ENCODE data around the gene CCDC92. TPM values are rescaled to one million over a fixed set of nuclear protein-coding genes. Genes with fewer than 3 reads are reported as not detected.

The CCDC92 gene
- total and polyA plus RNA-seq, 2 of the 13 experiments (the other 11 are each of a cell fraction or from before 2014, with no cell fraction given), result 5.4 to 14.7 TPM

DNA sequence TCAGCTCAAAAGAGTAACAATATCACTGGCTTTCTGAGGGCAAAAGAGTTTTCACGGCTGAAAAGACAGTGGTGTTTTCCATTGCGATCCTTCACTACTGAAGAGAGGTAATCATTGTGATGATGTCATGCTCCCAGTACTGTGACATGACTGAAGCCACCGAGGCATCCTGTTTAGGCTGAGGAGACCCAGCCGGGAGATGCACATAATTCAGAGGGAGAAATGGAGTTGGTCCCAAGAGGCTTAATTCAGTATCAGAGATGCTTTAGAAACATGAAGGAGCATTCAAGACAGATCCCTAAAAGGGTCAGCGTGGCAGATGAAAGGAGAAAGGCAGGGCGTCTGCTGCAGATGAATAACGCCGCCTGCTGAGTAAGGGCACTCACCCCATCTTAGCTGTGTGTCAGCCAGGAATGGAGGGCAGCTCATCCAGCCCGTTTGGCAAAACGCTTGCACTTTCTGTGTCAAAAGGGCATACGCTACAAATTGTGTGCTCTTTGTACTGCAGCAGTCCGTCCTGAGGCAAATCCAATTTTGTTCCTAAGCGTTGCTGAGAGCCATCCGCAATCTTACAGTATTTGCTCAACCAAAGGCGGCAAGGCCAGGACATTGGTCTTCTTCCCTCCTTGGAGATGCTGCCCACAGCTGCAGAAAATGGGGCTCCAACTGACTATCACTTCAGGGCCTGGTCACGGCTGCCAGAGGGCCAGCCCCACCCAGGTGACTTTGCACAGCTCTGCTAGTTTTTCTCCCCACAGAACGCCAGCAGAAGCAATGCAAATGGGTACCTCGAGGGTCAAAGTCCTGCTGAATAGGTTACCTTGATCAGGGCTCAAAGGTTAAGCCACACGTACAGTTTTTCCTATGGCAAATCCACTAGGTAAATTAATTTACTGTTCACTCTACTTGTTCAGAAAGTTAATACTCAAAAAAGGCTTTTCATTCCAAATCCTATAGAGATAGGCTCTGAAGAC, 23.5 kb downstream of the CCDC92 start (continued):
- TF ChIP-seq MED1 (CRISPR knock-in tag; IDR thresholded peaks at IDR 0.05) (0 out of 2 replicates have a peak, but pooled peaks have one; percentile 19), SMAD1 (CRISPR knock-in tag; IDR thresholded peaks at IDR 0.05; ENCODE audit: borderline replicate concordance, low read depth) (no peak), FOXJ3 (CRISPR knock-in tag; IDR thresholded peaks at IDR 0.05; ENCODE audit: borderline replicate concordance) (no peak), STAG1 (CRISPR knock-in tag; IDR thresholded peaks at IDR 0.05) (peak; percentile 22; the same call in 1 of the 2 replicates), ZNF160 (CRISPR knock-in tag; IDR thresholded peaks at IDR 0.05) (0 out of 2 replicates have a peak, but pooled peaks have one; percentile 35), FOSL2 (CRISPR knock-in tag; IDR thresholded peaks at IDR 0.05) (no peak), ZNF207 (IDR thresholded peaks at IDR 0.05; ENCODE audit: borderline replicate concordance) (no peak), RARA (CRISPR knock-in tag; IDR thresholded peaks at IDR 0.05) (no peak), MIXL1 (CRISPR knock-in tag; IDR thresholded peaks at IDR 0.05) (peak; percentile 51; the same call in 1 of the 2 replicates), ZNF546 (CRISPR knock-in tag; conservative IDR thresholded peaks at IDR 0.05) (no peak), ESRRA (CRISPR knock-in tag; IDR thresholded peaks at IDR 0.05; ENCODE audit: low read depth) (peak; percentile 93), ZNF878 (CRISPR knock-in tag; IDR thresholded peaks at IDR 0.05) (no peak), TOPORS (CRISPR knock-in tag; IDR thresholded peaks at IDR 0.05) (no peak), FOXA3 (CRISPR knock-in tag; IDR thresholded peaks at IDR 0.05) (no peak), ZFYVE20 (CRISPR knock-in tag; IDR thresholded peaks at IDR 0.05; ENCODE audit: borderline replicate concordance, low read depth) (no peak), PHF21A (CRISPR knock-in tag; IDR thresholded peaks at IDR 0.05) (peak; percentile 63; the same call in 1 of the 2 replicates), NFKBIZ (CRISPR knock-in tag; IDR thresholded peaks at IDR 0.05) (no peak), NR2F6 (IDR thresholded peaks at IDR 0.05) (peak; percentile 56; the same call in 1 of the 2 replicates), NR2F6 (CRISPR knock-in tag; IDR thresholded peaks at IDR 0.05) (peak; percentile 42; the same call in 1 of the 2 replicates), YEATS2 (CRISPR knock-in tag; IDR thresholded peaks at IDR 0.05; ENCODE audit: borderline replicate concordance) (no peak), KDM2A (CRISPR knock-in tag; IDR thresholded peaks at IDR 0.05; ENCODE audit: borderline replicate concordance, low read depth) (peak; percentile 30; the same call in 1 of the 2 replicates), NFIB (CRISPR knock-in tag; IDR thresholded peaks at IDR 0.05; ENCODE audit: borderline replicate concordance) (no peak), MEIS2 (CRISPR knock-in tag; IDR thresholded peaks at IDR 0.05) (peak; percentile 61; the same call in 1 of the 2 replicates), NFE2L2 (IDR thresholded peaks at IDR 0.05; ENCODE audit: low read length) (no peak)
- TF ChIP-seq, protein P1, sequence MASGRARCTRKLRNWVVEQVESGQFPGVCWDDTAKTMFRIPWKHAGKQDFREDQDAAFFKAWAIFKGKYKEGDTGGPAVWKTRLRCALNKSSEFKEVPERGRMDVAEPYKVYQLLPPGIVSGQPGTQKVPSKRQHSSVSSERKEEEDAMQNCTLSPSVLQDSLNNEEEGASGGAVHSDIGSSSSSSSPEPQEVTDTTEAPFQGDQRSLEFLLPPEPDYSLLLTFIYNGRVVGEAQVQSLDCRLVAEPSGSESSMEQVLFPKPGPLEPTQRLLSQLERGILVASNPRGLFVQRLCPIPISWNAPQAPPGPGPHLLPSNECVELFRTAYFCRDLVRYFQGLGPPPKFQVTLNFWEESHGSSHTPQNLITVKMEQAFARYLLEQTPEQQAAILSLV (CRISPR knock-in tag; IDR thresholded peaks at IDR 0.05; ENCODE audit: borderline replicate concordance), result no peak
- TF ChIP-seq, protein P2, sequence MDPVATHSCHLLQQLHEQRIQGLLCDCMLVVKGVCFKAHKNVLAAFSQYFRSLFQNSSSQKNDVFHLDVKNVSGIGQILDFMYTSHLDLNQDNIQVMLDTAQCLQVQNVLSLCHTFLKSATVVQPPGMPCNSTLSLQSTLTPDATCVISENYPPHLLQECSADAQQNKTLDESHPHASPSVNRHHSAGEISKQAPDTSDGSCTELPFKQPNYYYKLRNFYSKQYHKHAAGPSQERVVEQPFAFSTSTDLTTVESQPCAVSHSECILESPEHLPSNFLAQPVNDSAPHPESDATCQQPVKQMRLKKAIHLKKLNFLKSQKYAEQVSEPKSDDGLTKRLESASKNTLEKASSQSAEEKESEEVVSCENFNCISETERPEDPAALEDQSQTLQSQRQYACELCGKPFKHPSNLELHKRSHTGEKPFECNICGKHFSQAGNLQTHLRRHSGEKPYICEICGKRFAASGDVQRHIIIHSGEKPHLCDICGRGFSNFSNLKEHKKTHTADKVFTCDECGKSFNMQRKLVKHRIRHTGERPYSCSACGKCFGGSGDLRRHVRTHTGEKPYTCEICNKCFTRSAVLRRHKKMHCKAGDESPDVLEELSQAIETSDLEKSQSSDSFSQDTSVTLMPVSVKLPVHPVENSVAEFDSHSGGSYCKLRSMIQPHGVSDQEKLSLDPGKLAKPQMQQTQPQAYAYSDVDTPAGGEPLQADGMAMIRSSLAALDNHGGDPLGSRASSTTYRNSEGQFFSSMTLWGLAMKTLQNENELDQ (CRISPR knock-in tag; IDR thresholded peaks at IDR 0.05; ENCODE audit: borderline replicate concordance), result no peak
- TF ChIP-seq, protein P3, sequence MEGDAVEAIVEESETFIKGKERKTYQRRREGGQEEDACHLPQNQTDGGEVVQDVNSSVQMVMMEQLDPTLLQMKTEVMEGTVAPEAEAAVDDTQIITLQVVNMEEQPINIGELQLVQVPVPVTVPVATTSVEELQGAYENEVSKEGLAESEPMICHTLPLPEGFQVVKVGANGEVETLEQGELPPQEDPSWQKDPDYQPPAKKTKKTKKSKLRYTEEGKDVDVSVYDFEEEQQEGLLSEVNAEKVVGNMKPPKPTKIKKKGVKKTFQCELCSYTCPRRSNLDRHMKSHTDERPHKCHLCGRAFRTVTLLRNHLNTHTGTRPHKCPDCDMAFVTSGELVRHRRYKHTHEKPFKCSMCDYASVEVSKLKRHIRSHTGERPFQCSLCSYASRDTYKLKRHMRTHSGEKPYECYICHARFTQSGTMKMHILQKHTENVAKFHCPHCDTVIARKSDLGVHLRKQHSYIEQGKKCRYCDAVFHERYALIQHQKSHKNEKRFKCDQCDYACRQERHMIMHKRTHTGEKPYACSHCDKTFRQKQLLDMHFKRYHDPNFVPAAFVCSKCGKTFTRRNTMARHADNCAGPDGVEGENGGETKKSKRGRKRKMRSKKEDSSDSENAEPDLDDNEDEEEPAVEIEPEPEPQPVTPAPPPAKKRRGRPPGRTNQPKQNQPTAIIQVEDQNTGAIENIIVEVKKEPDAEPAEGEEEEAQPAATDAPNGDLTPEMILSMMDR (CRISPR knock-in tag; IDR thresholded peaks at IDR 0.05), result peak; percentile 39

All from HepG2 (cell line).